Kidney (tissue), 14 donors: ENCODE results near the gene PAX5. TPM values are rescaled to one million over a fixed set of nuclear protein-coding genes. Genes with fewer than 3 reads are reported as not detected.
A peak's percentile ranks its signal among the peaks of the same experiment; 100 is the strongest.

Experiments
- DNase-seq, 5 donors: peaks; one replicate each; pipeline ENCODE4 v3.0.0-alpha.2; 2013 to 2020
- FAIRE-seq: peaks from 2 replicates; lab custom pipeline; 2012; peaks lifted over from hg19 to GRCh38; lab: Jason Lieb, UNC
- H3K27ac ChIP-seq, 2 donors: one replicate each; pipeline ENCODE4 v1.7.0; 2013; ENCODE audit warnings: low read depth in 2 of 2, low read length in 2 of 2, inconsistent platforms in 1 of 2
- H3K27me3 ChIP-seq: one replicate; pipeline ENCODE4 v1.7.1; 2013; ENCODE audit warnings: low read length, inconsistent platforms; ENCODE audit not compliant: control insufficient read depth, insufficient read depth
- H3K36me3 ChIP-seq, 3 donors: one replicate each; pipeline versions ENCODE4 v1.7.0 to v1.7.1; 2013; ENCODE audit warnings: low read length in 3 of 3, control low read depth in 1 of 3, inconsistent platforms in 1 of 3; ENCODE audit not compliant: insufficient read depth in 3 of 3, control insufficient read depth in 2 of 3
- H3K4me1 ChIP-seq, 3 donors: one replicate each; pipeline versions ENCODE4 v1.7.0 to v1.7.1; 2013; ENCODE audit warnings: low read length in 3 of 3, inconsistent platforms in 1 of 3, low read depth in 1 of 3; ENCODE audit not compliant: control insufficient read depth in 2 of 3, insufficient read depth in 2 of 3
- H3K4me3 ChIP-seq, 3 donors: one replicate each; pipeline versions ENCODE4 v1.7.0 to v1.8.1; 2013; ENCODE audit warnings: low read length in 3 of 3, control low read depth in 1 of 3, inconsistent platforms in 1 of 3
- H3K9ac ChIP-seq, 3 donors: one replicate each; pipeline versions ENCODE4 v1.7.0 to v1.7.1; 2013; ENCODE audit warnings: low read length in 3 of 3, control low read depth in 1 of 3, inconsistent platforms in 1 of 3
- H3K9me3 ChIP-seq, 3 donors: one replicate each; pipeline versions ENCODE4 v1.7.0 to v1.7.1; 2013; ENCODE audit warnings: low read length in 3 of 3, control low read depth in 1 of 3, inconsistent platforms in 1 of 3; ENCODE audit not compliant: control insufficient read depth in 2 of 3, insufficient read depth in 1 of 3
- intact Hi-C: fragments of 100-400 bp; cut with DNase I; formaldehyde crosslinking; loops from one replicate; pipeline ENCODE4 v1.11.1; 2022
- polyA plus RNA-seq: library from polyadenylated mRNA; stranded (reverse); fragments of 350-450 nt; fragmentation: Illumina TruSeq; extraction: RNeasy Lipid Tissue Mini Kit (QIAGEN cat#74804); gene quantifications from one replicate; pipeline ENCODE4 v1.2.3, GENCODE V29; 2014; ENCODE audit warnings: low read depth, low replicate concordance; ENCODE audit not compliant: insufficient read depth
- total RNA-seq: library from RNA; stranded (reverse); fragmentation: NEBNext Ultra II Directional; extraction: Animal tissue kit (Norgen Biotek cat#: 25700); gene quantifications from one replicate; pipeline ENCODE4 v1.2.1, GENCODE V29; 2021
- TF ChIP-seq, protein P1 (sequence below): IDR thresholded peaks from 3 replicates; pipeline ENCODE4 v1.5.1; 2012; ENCODE audit warnings: mild to moderate bottlenecking, moderate library complexity, borderline replicate concordance; ENCODE audit not compliant: insufficient read depth; ENCODE audit errors: extremely low read depth
- donor health status: control.
- donor health status: control.
- donor health status: control.
- donor health status: control.
- donor health status: control.
- donor health status: DM: yes; HTN: yes; CAD: no.
- donor health status: Normal renal cell carcinoma (clear cell type).

The PAX5 gene
- total and polyA plus RNA-seq, 2 donors from 2014 or later, result 2.7 TPM; not detected in 1

DNA sequence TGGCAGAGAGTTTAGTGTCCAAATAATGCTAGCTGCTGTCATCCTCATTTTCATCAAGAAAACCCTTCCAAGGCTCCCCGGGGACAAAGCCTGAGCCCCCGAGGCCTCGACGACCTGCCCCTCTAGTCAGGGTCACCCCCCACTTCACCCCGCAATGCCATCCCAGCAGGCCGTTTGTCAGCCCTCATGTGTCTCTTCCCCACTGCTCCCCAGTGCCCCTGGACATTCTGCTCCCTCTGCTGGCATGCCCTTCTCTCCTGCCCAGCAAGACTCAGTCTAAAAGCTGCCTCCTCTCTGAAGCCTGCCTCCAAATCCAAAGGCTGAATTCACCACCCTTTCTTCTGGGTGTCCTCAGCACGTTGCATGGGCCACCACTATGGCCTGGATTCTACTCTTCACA lies 59.3 kb downstream of the PAX5 start:
- intact Hi-C loops, result no loop called here
- Histone ChIP-seq H3K36me3 (no peaks in the 10 kb centered on the region), H3K27me3 (no peaks in the 10 kb centered on the region), H3K9me3 (no peaks in the 10 kb centered on the region), H3K4me3 (no peak overlapping the region), H3K9ac (no peak overlapping the region), H3K27ac (no peak overlapping the region), H3K4me1 (no peaks in the 10 kb centered on the region)
- DNase-seq (peak in 1 of 5 donors; percentile 12), FAIRE-seq (no peak)
- TF ChIP-seq, protein P1, sequence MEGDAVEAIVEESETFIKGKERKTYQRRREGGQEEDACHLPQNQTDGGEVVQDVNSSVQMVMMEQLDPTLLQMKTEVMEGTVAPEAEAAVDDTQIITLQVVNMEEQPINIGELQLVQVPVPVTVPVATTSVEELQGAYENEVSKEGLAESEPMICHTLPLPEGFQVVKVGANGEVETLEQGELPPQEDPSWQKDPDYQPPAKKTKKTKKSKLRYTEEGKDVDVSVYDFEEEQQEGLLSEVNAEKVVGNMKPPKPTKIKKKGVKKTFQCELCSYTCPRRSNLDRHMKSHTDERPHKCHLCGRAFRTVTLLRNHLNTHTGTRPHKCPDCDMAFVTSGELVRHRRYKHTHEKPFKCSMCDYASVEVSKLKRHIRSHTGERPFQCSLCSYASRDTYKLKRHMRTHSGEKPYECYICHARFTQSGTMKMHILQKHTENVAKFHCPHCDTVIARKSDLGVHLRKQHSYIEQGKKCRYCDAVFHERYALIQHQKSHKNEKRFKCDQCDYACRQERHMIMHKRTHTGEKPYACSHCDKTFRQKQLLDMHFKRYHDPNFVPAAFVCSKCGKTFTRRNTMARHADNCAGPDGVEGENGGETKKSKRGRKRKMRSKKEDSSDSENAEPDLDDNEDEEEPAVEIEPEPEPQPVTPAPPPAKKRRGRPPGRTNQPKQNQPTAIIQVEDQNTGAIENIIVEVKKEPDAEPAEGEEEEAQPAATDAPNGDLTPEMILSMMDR, result no peak

DNA sequence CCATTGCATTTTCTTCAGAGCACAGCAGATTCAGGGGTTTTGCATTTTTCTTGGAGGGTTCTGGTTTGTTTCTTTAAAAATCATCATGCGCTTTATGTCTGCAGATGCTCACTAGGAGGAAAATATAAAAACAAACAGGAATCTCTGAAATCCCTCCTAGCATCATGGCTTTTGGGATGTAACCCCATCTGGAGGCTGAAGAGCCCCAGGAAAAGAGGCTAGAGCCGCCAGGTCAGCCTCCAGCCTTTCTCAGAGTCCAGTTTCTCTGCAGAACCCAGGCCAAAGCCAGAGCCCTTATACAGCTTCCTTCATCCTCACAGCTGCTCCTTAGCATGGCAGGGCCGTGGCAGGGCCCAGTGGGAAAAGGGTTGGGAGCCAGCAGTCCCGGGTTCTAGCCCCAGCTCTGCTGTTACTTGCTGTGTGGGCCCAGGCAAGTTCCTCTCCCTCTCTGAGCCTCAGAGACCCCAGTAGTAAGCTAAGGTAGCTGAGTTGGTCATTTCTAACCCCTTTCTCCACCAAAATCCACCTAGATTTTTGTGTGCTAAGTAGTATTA lies 62.1 kb downstream of the PAX5 start:
- no peak overlapping the region for H3K9ac ChIP-seq
- DNase-seq, result no peak
- TF ChIP-seq, protein P1, result no peak

DNA sequence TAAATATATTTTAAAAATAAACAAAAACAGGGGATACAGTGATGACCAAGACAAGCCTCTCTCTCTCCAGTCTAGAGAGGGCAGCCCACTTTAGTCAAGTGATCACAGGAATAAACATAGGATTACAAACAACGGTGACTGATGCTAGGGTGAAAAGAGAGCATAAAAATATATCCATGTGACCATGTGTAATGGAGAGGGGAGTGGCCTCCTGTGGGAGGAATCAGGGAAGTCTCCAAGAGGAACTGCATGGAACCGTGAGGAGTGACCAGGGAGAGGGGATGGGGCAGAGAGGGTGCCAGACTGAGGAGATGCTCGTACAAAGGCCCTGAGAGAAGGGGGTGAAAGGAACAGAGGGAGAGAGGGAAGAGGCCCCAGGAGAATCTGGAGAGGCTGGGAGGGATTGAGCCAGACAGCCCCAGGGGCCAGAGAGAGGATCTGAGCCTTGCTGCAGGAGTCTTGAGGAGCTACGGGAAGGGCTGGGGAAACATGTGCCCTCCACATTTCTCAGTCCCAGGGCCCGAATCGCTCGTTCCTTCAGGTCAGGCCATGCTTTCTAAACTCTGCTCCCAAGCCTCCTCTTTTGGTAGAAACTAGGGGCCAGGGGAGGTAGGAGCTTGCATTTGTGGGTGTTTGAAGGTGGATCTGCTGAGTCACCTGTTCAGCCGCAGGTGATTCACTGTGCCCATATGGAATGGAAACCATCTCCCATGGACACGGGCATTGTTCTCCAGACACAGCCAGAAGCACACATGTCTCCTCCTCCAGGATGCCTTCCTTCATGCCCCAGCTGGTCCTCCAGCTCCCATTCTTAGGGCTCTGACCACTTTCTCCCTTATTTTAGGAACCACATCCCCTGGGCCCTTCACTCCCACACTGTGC lies 63.8 kb downstream of the PAX5 start:
- Histone ChIP-seq H3K4me3 (no peak overlapping the region), H3K4me1 (no peaks in the 10 kb centered on the region), H3K9me3 (no peaks in the 10 kb centered on the region), H3K9ac (no peak overlapping the region), H3K36me3 (no peaks in the 10 kb centered on the region), H3K27ac (no peak overlapping the region), H3K27me3 (no peaks in the 10 kb centered on the region)
- DNase-seq, result peak in 1 of 5 donors; percentile 18
- intact Hi-C loops, result no loop called here
- TF ChIP-seq, protein P1, result no peak
- no peak for FAIRE-seq

More for the DNA sequence above, 62.1 kb downstream of the PAX5 start:
- Histone ChIP-seq H3K4me1 (no peaks in the 10 kb centered on the region), H3K27me3 (no peaks in the 10 kb centered on the region), H3K27ac (no peak overlapping the region), H3K4me3 (no peak overlapping the region), H3K9me3 (no peaks in the 10 kb centered on the region), H3K36me3 (no peaks in the 10 kb centered on the region)
- intact Hi-C loops, result no loop called here
- FAIRE-seq, result no peak
